GM18873 (cell line): ENCODE measurements around the gene CHSY1.

ENCODE experiments used
- ATAC-seq: cut with Tn5 transposase; IDR thresholded peaks from one replicate; pipeline ENCODE4 v1.9.1; 2021; ENCODE audit warnings: mild to moderate bottlenecking, moderate library complexity, moderate number of reproducible peaks; ENCODE audit not compliant: unreplicated experiment, low FRiP score

The CHSY1 gene

GRCh38 chr15:101174152-101174920 lies 77.5 kb downstream of the CHSY1 start:
- no peak for ATAC-seq

DNA sequence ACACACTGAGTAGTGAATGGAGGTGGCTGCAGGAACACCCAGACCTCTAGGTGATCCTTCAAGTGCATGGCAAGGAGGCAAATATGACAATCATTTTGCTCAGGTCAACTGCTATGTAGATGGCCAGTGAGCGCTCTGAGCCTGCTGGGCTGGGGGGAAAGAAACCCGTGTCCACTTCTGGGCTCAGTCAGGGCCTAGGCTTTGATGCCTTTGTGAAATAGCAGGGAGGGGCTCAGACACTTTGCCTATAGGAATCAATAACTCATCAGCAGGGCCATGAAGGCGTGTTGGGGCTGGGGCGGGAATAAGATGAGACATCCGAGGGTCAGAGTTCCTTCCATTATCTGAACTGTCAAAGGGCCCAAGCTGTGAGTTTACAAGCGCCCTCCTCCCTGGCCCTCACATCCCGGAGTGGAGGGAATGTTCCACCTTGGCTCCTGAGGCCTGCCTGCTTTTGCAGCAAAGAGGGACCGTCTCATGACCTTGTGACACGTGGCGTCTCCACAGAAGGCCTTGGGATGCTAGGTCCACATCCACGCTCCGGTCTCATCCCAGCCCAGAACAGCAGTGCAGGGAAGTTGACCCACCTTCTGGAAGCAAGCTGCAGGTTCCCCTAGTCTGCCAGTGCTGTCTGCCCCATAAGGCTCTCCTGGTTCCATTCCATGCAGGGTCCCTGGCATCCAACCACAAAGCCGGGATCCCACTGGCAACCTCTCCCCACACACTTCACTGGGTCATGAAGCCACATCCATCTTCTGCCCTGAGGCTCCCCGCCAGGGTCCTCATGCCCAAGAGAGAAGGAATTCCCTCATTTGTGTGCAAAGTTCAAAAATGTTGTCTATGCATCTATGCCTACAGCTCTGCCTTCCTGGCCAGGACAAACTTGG lies 78.4 kb downstream of the CHSY1 start:
- no peak for ATAC-seq

- no peak for ATAC-seq
Measured at GRCh38 chr15:101172501-101173071, 79.3 kb downstream of the CHSY1 start.

DNA sequence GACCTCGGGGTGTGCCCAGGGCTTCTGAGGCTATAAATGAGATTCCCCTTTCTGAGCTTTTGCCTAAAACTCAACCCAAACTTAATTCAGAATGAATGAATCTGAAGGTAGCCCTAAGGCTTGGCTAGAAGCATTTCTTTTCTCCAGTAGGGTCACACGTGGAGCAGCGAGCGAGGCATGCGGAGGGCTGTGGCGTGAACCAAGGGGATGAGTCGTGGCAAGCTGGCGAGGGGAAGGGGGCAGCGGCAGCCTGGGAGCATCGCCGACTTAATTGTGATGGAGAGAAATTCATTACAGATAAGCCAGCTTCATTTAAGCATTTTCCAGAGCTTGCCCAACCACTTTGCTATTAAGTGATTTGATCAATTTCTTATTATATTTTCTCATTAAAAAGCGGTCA lies 79.9 kb downstream of the CHSY1 start:
- ATAC-seq = no peak

GRCh38 chr15:101170568-101171350 lies 81.1 kb downstream of the CHSY1 start:
- ATAC-seq = no peak

DNA sequence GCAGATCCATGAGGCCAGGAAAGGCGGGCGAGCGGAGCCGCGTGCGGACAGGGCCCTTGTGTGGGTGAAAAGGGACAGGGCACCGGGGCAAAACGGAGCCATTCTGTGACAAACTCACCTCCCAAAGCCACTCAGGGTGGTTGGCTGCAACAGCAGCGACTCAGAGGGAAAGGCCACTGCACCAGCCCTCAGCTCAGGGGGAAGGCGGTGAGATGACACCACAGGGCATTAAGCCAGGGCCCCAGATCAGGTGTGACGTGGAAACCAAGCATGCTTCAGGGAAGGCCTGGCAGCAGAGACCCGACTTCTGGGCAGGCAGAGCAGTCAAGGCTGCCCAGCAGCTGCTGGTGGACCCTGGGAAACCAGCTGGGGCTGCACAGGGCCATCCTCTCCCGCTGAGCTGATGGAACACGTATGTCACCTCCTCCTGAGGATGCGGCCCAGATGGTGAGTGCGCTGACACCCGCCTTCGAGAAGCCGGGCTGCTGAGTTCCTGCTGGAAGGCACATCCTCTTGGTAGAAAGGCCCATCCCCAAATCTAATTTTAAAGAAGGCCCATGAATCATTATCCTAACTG lies 82.3 kb downstream of the CHSY1 start:
- ATAC-seq = no peak

DNA sequence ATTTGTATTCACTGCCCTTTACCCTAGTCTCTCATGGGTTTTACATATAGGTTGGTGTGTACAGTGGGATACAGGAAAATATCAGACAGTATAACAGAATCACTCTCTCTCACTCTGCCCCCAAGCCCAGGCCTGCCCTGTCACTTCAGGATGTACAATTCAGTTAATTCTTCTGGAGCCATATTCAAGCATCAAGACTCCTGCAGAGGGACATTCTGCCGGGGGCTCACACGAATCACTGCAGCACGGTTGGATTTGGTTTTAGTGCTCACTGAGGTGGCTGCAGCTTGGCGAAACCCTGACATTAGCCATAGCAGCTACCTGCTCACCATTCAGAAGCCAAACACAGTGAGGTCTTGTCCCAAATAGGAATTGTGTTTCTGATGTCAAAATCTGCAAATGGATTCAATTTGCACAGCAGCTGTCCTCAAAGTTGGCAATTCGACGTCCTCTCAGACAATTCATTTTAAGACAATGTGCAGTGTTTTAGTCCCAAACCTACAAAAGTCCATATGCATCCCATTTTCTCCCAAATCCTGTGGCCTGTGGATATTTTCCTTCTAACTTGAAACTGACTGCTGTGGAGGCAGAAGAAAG lies 82.9 kb downstream of the CHSY1 start:
- no peak for ATAC-seq

DNA sequence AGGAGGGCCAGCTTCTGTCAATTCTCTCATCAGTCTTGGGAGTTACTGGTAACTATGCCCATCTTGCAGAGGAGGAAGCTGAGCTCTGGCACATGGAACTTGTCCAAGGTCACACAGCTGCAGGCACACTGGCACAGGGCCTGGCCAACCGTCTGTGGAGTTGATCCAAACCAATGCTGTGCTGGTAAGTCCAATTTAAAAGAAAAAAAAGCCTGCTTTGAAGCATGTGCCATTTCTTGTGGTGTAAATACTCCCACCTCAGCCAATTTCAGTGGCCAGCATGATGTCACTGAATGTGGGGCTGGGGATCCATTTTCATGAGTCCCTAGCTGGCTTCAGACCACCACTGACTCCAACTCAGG lies 83.4 kb downstream of the CHSY1 start:
- ATAC-seq = no peak

- no peak for ATAC-seq
Measured at GRCh38 chr15:101167753-101168462, 83.9 kb downstream of the CHSY1 start.

- ATAC-seq = no peak
Measured at GRCh38 chr15:101167411-101167752, 84.5 kb downstream of the CHSY1 start.

- no peak for ATAC-seq
Measured at GRCh38 chr15:101165905-101166471, 85.9 kb downstream of the CHSY1 start.

DNA sequence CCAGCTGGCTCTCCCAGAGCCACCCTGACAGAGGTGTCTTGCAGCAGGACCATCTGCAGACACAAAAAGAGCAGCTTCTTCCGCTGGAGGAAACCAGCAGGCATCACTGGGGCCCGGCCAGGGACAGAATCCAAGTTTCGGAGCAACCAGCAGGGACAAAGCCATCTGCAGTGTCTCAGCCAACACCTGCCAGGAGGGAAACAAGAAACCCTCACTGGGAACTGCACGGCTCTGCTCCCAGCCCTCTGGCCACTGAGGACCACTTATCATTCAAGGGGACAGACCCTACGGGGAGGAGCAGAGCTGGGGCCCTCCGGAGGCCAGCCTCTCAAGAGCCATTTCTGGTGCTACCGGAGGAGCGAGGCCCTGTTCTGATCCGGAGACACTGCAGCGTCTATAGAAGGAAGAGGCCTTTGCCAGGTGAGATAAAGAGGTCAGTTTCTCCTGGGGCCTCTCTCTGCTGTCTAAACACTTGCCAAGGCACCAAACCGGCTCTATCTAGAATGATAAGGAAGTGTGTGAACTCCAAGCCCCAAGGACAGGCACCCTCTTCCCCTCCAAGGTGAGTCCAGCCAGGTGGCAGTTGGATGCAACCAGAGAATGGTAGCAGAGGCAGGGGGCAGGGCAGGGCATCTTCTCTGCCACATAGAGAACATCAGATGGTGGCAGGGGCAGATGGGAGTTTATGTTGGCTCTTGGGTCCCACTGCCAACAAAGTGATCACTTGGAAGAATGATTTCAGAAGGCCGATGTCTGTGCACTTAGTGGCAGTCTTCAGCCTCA lies 89.0 kb downstream of the CHSY1 start:
- no peak for ATAC-seq

DNA sequence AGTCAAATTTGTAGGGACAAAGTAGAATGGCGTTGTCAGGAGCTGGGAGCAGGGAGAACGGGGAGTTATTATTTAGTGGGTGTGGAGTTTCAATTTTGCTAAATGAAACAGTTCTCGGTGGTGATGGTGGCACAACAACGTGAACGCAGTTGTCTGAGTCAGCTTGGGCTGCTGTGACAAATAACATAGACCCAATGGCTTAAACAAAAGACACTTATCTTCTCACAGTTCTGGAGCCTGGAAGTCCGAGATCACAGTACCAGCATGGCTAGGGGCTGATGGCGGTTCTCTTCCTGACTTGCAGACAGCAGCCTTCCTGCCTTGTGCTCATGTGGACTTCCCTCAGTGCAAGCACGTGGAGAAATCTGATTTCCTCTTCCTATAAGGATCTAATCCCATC lies 90.2 kb downstream of the CHSY1 start:
- ATAC-seq = no peak

DNA sequence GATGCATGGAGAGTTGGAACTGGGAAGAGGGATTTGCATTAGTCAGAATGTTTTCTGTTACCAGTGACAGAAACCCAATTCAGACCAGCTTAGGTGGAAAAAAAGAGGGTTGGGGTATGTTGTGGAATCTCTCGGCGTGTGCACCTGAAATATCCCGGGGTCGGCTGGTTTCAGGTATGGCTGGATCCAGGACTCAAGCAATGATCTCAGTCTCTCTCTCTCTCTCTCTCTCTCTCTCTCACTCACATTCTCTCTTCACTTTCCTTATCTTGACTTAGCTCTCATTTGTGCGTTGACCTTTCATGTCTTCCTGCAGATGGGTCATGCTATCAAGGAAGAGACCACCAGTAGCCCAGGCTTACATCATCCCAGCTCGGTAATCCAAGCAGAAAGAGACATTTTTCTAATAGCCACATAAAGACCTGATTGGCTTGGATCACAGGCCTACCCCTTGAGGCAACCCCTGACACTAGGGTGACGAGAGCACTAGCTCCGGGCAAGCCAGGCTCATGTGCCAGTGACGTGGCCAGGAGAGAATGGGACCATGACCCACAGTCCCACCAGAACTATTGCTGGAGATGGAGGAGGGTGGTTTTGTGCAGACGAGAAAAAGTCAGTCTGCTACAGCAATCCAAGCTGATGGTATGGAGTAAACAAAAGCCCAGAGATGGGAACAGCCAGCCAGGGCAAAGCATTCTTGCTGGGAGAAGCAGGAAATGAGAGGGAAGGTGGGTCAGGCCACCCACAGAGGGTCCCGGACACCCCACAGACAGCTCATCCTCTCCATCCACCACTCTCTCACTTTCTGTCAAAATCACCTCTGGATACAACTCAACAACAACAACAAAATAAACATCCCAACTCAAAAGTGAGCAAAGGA lies 91.7 kb downstream of the CHSY1 start:
- no peak for ATAC-seq

- ATAC-seq = no peak
Measured at GRCh38 chr15:101159096-101159935, 92.5 kb downstream of the CHSY1 start.
